GM10248 (cell line): ENCODE measurements around the gene FNBP1.
"Not testable (repeated sequence)": the region's sequence is repeated elsewhere in the genome, so short reads cannot be mapped to it uniquely, and the experiment has no call there.

Source experiments
- CTCF ChIA-PET: fragments of 300-600 bp; sonication (Branson Sonifier 250); formaldehyde crosslinking; extraction: SDS; loops from one replicate; lab custom pipeline; 2021; ENCODE audit warnings: antibody characterized with exemption; lab: Yijun Ruan, JAX
- POLR2A ChIA-PET: fragments of 350-650 bp; sonication (Branson Sonifier 250); formaldehyde crosslinking; extraction: SDS; loops from one replicate; lab custom pipeline; 2020; ENCODE audit warnings: antibody characterized with exemption; lab: Yijun Ruan, JAX
- DNase-seq: peaks from one replicate; pipeline ENCODE4 v3.0.0; 2012; ENCODE audit errors: extremely low spot score
- CTCF ChIP-seq: IDR thresholded peaks from 2 replicates; pipeline ENCODE4 v1.5.1; 2012; ENCODE audit warnings: mild to moderate bottlenecking, low read depth; ENCODE audit errors: extremely low read depth, missing control alignments, control extremely low read depth

FNBP1 gene

GRCh38 chr9:130021123-130021522, 21.9 kb downstream of the FNBP1 start:
- POLR2A ChIA-PET, result interaction anchor here (0.6 to 1.2 kb wide), 2 partner anchors 8 to 28 kb away, joined by 4 read pairs; no protein-coding TSS in a partner anchor
- DNase-seq, result no peak
- CTCF ChIA-PET, result interaction anchor here (1.3 to 1.5 kb wide), 2 partner anchors 15 to 21 kb away, joined by 3 to 4 read pairs; no protein-coding TSS in a partner anchor
- no peak for TF ChIP-seq CTCF

DNA sequence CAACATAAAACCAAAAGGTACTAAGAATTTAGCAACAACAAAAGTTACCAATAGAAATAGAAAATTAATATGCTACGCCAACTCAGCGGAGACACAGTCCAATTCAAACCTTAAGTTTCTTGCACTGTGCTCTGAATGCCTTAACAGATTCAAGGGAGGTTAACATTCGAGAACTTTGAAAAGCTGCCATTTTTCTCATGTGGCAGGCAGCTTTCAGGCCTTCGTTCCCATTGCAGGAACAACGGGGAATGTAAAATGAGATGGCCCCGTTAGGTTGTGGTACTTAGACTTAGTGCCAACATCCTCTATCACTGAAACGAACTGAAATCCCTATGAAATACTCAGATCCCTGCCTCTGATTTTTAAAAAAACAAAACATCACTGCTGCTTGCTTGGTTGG, 22.4 kb downstream of the FNBP1 start:
- no peak for DNase-seq
- POLR2A ChIA-PET, result interaction anchor here (0.6 to 1.2 kb wide), 4 partner anchors 9 to 128 kb away, joined by 3 to 4 read pairs (median 4); no protein-coding TSS in a partner anchor
- CTCF ChIA-PET, result interaction anchor here (0.7 to 1.3 kb wide), 2 partner anchors 20 to 29 kb away, joined by 3 to 4 read pairs; no protein-coding TSS in a partner anchor
- TF ChIP-seq CTCF, result no peak

DNA sequence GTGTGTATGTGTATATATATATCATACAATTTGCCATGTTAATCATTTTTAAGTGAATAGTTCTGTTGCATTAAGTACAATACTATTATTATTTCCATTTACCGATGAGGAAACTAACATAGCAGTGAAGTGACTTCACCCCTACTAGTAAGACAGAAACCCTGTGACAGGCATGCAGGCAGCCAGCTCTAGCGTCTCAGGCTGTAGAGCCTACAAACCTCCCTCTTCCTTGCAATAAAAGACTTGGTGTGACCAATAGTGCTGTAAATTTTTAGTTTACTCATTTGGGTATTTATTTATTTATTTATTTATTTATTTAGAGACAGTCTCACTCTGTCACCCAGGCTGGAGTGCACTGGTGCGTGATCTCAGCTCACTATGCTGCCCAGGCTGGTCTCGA, 24.7 kb downstream of the FNBP1 start:
- no peak for TF ChIP-seq CTCF
- ChIA-PET CTCF (interaction anchor here (0.7 to 1.6 kb wide), 3 partner anchors 9 to 23 kb away, joined by 3 to 5 read pairs (median 4); no protein-coding TSS in a partner anchor), POLR2A (interaction anchor here (0.6 to 1.6 kb wide), 5 partner anchors 8 to 81 kb away, joined by 3 to 13 read pairs (median 3); no protein-coding TSS in a partner anchor)
- no peak for DNase-seq

DNA sequence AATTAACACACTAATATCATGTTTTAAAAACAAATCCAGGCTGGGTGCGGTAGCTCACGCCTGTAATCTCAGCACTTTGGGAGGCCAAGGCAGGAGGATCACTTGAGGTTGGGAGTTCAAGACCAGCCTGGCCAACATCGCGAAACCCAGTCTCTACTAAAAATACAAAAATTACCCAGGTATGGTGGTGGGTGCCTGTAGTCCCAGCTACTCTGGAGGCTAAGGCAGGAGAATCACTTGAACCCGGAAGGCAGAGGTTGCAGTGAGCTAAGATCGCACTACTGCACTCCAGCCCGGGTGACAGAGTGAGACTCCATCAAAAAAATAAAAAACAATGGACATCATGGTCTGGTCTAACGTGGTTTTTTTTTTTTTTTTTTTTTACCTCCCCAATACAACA, 25.5 kb downstream of the FNBP1 start:
- ChIA-PET CTCF (interaction anchor here (1.2 to 1.9 kb wide), 6 partner anchors 9 to 23 kb away, joined by 3 to 6 read pairs (median 4); no protein-coding TSS in a partner anchor), POLR2A (interaction anchor here (0.6 to 1.7 kb wide), 9 partner anchors 10 to 131 kb away, joined by 3 to 13 read pairs (median 5); no protein-coding TSS in a partner anchor)

DNA sequence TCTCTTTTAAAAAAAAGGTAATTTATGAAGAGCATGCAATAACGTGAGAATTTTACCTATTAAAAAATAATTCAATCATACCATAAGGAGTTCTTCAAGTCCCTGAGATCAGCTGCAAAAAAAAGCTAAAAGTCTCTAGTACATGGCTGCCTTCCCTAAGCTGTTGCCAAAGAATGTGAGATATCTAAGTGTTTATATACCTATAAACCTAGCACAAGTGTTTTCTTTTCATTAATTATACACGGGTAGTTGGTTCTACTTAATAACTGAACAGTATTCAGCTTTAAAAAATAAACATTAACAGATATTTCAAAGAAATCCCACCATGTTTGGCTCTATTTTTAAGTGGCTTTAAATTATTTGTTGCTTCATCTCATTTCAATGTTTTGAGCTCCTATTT, 25.9 kb downstream of the FNBP1 start:
- no peak for DNase-seq
- ChIA-PET POLR2A (interaction anchor here (0.6 to 1.7 kb wide), 9 partner anchors 9 to 130 kb away, joined by 3 to 11 read pairs (median 5); no protein-coding TSS in a partner anchor), CTCF (interaction anchor here (1.2 to 1.9 kb wide), 6 partner anchors 8 to 23 kb away, joined by 3 to 6 read pairs (median 4); no protein-coding TSS in a partner anchor)
- no peak for TF ChIP-seq CTCF

More for the DNA sequence above, 25.5 kb downstream of the FNBP1 start:
- not testable (repeated sequence) for DNase-seq

- POLR2A ChIA-PET, result no interaction called here
- TF ChIP-seq CTCF, result no peak
- CTCF ChIA-PET, result no interaction called here
Observed at GRCh38 chr9:130015353-130016019, 27.5 kb downstream of the FNBP1 start.

DNA sequence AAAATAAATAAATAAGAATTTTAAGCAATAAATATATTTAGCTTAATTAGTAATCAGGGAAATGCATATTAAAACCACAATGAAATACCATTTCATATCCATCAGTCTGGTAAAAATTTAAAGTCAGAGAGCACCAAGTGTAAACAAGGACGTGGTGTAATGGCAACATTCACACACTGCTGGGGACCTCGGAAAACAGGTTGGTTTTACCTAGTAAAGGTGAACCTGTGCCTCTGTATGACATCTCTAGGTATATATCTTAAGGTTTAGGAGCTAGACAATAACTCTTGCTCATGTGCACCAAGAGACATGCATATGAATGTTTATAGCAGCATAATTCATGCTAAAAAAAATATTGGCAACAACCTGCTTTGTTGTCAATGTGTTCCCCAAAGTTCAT, 29.7 kb downstream of the FNBP1 start:
- no peak for TF ChIP-seq CTCF
- no peak for DNase-seq
- CTCF ChIA-PET, result no interaction called here
- POLR2A ChIA-PET, result no interaction called here

More at GRCh38 chr9:130015353-130016019, 27.5 kb downstream of the FNBP1 start:
- no peak for DNase-seq
